BLaER1 treated with 17β-estradiol and CSF1 and Interleukin-3, amounts not matched to agents 10 nM and 100 nM (cell line): ENCODE measurements around the gene NR3C2.

ENCODE experiments used
- H3K27ac ChIP-seq, 11 experiments: shearing (Covaris generic); formaldehyde crosslinking; 2 replicates each; pipeline ENCODE4 v1.8.1; 2022
- H3K27me3 ChIP-seq, 11 experiments: shearing (Covaris generic); formaldehyde crosslinking; 2 replicates each; pipeline ENCODE4 v1.8.1; 2022
- H3K36me3 ChIP-seq, 11 experiments: shearing (Covaris generic); formaldehyde crosslinking; 2 replicates each; pipeline ENCODE4 v1.8.1; 2022
- H3K4me1 ChIP-seq, 10 experiments: shearing (Covaris generic); formaldehyde crosslinking; 2 replicates each; pipeline ENCODE4 v1.8.1; 2022
- H3K4me2 ChIP-seq, 11 experiments: shearing (Covaris generic); formaldehyde crosslinking; 2 replicates each; pipeline ENCODE4 v1.8.1; 2022
- H3K4me3 ChIP-seq, 10 experiments: shearing (Covaris generic); formaldehyde crosslinking; 2 replicates each; pipeline ENCODE4 v1.8.1; 2022
- H3K9ac ChIP-seq, 11 experiments: shearing (Covaris generic); formaldehyde crosslinking; 2 replicates each; pipeline ENCODE4 v1.8.1; 2022
- H3K9me3 ChIP-seq, 11 experiments: shearing (Covaris generic); formaldehyde crosslinking; replicated peaks in 1 of 11; 2 replicates each; pipeline ENCODE4 v1.8.1; 2022
- H4K20me1 ChIP-seq, 11 experiments: shearing (Covaris generic); formaldehyde crosslinking; 2 replicates each; pipeline ENCODE4 v1.8.1; 2022
- Cebpa-rat ChIP-seq, 11 experiments: shearing (Covaris generic); IDR thresholded peaks; 2 replicates each; pipeline ENCODE4 v1.8.1; 2022

The NR3C2 gene

DNA sequence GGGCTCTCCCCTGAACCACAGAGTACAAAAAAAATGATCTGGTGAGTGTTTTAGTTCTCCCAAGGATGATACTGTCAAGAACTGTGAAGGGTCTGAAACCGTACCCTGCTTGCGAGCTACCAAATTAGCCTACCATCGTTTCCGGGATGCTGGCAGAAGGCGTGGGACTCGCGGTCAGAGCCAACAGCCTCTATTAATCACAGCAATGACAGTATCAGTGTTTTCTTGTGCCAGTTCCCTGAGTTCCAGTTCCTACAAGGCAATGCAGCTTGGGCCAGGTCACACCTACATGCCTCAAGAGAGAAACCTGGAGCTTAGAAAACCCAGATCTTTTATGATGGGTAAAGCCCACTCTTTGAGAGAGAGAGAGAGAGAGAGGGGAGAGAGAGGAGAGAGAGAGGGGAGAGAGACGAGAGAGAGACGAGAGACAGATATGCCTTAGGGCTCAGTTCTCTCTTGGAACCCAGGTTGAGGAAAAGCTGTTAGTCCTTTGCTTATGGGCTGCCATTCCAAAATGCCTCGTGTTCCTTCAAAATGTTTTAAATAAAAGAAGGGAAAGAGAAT, 382.5 kb downstream of the NR3C2 start:
- Histone ChIP-seq H3K4me3 (no peak overlapping the region), H3K4me1 (peaks cover 41 to 80% (median 70%) of the 10 kb centered on the region in 10 experiments), H3K9me3 (no peaks in the 10 kb centered on the region), H3K27me3 (no peaks in the 10 kb centered on the region), H3K9ac (no peak overlapping the region), H3K36me3 (peaks cover 0 to 23% (median 6%) of the 10 kb centered on the region in 11 experiments; a peak in 9 of 22 replicates), H3K4me2 (peak overlapping the region; percentile 38 to 89 (median 78); a peak in 21 of 22 replicates), H4K20me1 (peaks cover 0 to 45% (median 9%) of the 10 kb centered on the region in 11 experiments; a peak in 13 of 22 replicates), H3K27ac (no peak overlapping the region)
- TF ChIP-seq Cebpa-rat (IDR thresholded peaks at IDR 0.05) = no peak

DNA sequence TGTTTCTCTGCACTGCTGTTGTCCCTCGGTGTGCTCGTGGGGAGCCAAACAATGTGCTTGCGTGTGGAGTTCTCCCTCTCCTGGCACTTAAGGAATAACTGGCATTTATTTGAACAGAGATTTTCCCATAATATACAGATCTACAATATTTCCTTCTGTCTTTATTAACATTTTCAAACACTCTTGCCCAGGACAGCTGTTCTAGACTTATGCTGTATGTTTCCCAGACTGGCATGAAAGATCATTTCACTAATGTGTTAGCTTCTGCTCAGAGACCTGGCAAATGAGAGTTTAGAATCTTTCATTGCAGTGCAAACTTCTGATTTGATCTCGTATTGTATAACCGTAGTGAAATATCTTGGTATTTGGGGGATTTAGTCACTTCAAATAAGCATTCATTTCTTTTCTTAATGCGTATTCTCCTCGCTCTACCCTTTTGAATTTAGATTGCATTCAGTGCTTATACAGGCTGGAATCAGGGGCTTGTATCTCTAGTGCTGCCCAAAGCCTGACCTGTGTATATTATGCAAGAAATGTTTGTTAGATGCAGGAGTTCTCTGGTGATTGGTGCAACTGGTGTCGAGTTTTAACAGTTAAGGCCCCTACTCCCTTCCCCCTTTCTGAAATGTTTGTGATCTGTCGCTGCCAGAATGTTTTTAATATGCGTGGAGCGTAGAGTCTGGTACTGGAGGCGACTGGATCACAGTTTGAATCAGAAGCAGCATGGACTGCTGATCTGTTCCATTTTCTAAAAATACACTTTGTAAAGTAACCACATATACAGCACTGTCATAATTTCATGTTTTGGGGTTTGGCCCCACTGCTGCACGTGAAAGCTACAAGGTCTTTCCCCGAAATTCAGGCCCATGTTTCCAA, 384.0 kb downstream of the NR3C2 start:
- H3K27me3 ChIP-seq = no peaks in the 10 kb centered on the region
- H3K9me3 ChIP-seq = no peaks in the 10 kb centered on the region
- TF ChIP-seq Cebpa-rat (IDR thresholded peaks at IDR 0.05) = no peak
- H3K4me1 ChIP-seq = peaks cover 56 to 95% (median 85%) of the 10 kb centered on the region in 10 experiments
- H3K27ac ChIP-seq = peak overlapping the region in 1 of 11 experiments; percentile 5; a peak in 1 of 22 replicates
- H3K36me3 ChIP-seq = peaks cover 0 to 8% (median 0%) of the 10 kb centered on the region in 11 experiments; a peak in 4 of 22 replicates
- no peak overlapping the region for H3K9ac ChIP-seq
- H3K4me3 ChIP-seq = no peak overlapping the region
- H3K4me2 ChIP-seq = peak overlapping the region; percentile 54 to 89 (median 78)
- peaks cover 0 to 39% (median 14%) of the 10 kb centered on the region in 11 experiments; a peak in 15 of 22 replicates for H4K20me1 ChIP-seq

DNA sequence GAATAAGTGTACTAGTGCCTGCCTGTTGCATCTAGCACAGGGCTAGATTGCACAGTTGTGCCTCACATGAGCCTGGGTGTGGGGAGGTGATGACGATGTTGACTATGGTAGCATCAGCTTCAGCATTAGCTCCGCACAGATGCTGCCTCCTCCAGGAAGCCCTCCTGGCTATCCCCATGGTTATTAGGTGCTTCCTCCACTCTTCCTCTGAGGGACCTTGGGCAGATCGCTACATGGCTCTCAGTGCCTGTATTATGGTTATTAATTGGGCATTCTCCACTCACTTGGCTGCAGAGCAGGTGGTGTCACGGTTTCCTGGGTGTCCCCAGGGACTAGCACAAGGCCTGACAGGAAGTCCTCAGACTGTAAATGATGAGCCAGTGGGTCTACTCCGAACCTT, 384.7 kb downstream of the NR3C2 start:
- Histone ChIP-seq H3K9me3 (no peaks in the 10 kb centered on the region), H4K20me1 (peaks cover 0 to 38% (median 17%) of the 10 kb centered on the region in 11 experiments; a peak in 15 of 22 replicates), H3K4me1 (peaks cover 62 to 95% (median 87%) of the 10 kb centered on the region in 10 experiments), H3K4me3 (no peak overlapping the region), H3K27me3 (no peaks in the 10 kb centered on the region), H3K9ac (no peak overlapping the region), H3K4me2 (peak overlapping the region; percentile 48 to 89 (median 78)), H3K36me3 (0 out of 22 replicates have a peak, but pooled peaks cover 0 to 3% (median 0%) of the 10 kb centered on the region in 11 experiments), H3K27ac (no peak overlapping the region)
- TF ChIP-seq Cebpa-rat (IDR thresholded peaks at IDR 0.05) = no peak

DNA sequence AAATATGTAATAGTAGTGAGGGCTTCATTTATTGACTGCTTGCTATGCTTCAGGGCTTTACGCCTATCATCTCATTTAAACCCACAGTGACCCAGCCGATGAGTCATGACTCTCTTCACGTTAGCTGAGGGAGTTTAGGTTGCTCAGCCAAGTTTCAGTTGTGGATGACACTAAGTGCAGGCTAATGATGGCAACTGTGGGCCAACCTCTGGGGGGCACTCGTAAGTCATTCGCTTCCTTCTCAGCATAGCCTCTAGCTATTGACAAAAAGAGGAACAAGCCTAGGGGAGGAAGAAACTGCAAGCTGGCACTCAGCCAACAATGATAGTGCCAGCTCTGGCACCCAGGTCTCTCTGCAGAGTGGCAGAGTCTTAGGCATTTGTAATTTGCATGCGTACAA, 385.3 kb downstream of the NR3C2 start:
- no peak for TF ChIP-seq Cebpa-rat (IDR thresholded peaks at IDR 0.05)
- Histone ChIP-seq H4K20me1 (peaks cover 0 to 38% (median 17%) of the 10 kb centered on the region in 11 experiments; a peak in 15 of 22 replicates), H3K27ac (no peak overlapping the region), H3K4me1 (peaks cover 69 to 95% (median 87%) of the 10 kb centered on the region in 10 experiments), H3K27me3 (no peaks in the 10 kb centered on the region), H3K4me2 (peak overlapping the region; percentile 48 to 89 (median 78)), H3K9ac (no peak overlapping the region), H3K9me3 (no peaks in the 10 kb centered on the region), H3K36me3 (0 out of 22 replicates have a peak, but pooled peaks cover 0 to 3% (median 0%) of the 10 kb centered on the region in 11 experiments), H3K4me3 (no peak overlapping the region)

DNA sequence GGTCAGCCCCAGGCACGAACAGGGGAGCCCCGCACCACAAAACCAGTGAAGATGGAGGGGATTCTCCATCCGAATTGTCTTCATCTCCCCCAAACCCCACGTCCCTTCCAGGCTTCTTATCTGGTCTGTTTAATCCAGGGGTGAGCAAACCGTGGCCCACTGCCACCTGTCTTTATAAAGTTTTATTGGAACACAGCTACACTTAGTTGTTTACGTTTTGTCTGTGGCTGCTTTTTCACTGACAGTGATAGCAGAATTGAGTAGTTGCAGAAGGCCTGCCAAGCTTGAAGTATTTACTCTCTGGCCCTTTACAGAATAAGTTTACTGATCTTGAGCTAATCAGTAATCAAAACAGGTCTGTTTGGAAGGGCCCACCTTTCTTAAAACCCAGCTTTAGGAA, 386.4 kb downstream of the NR3C2 start:
- no peaks in the 10 kb centered on the region for H3K9me3 ChIP-seq
- peaks cover 73 to 99% (median 93%) of the 10 kb centered on the region in 10 experiments for H3K4me1 ChIP-seq
- peaks cover 0 to 3% (median 0%) of the 10 kb centered on the region in 11 experiments; a peak in 1 of 22 replicates for H3K36me3 ChIP-seq
- H3K27me3 ChIP-seq = no peaks in the 10 kb centered on the region
- H3K4me2 ChIP-seq = peak overlapping the region in 8 of 11 experiments; percentile 64 to 89 (median 81); a peak in 16 of 22 replicates
- no peak for TF ChIP-seq Cebpa-rat (IDR thresholded peaks at IDR 0.05)
- no peak overlapping the region for H3K4me3 ChIP-seq
- no peak overlapping the region for H3K9ac ChIP-seq
- peaks cover 0 to 36% (median 17%) of the 10 kb centered on the region in 11 experiments; a peak in 15 of 22 replicates for H4K20me1 ChIP-seq
- H3K27ac ChIP-seq = no peak overlapping the region

DNA sequence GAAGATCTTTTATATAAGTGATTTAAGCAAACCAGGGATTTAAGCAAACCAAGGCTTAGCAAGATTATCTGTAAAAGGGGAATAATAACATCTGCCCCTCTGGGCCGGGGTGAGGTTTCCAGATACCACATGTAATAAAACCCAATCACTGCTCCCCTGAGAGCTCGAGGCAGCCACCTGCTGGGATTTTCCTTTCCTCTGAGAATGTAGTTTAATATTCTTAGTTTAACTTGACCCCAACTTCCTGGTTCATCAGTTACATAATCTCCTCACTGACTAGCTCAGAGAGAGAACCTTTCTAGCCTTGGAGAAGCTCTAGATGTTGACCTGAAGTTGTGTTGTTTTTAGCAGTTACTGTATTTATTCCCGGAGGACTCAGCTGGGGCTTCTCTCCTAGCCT, 387.9 kb downstream of the NR3C2 start:
- Histone ChIP-seq H3K9me3 (peaks cover 0 to 8% (median 0%) of the 10 kb centered on the region in 11 experiments; a peak in 2 of 22 replicates), H3K4me1 (peaks cover 63 to 85% (median 82%) of the 10 kb centered on the region in 10 experiments), H4K20me1 (peaks cover 0 to 32% (median 17%) of the 10 kb centered on the region in 11 experiments; a peak in 15 of 22 replicates), H3K36me3 (peaks cover 0 to 5% (median 1%) of the 10 kb centered on the region in 11 experiments; a peak in 7 of 22 replicates), H3K27ac (peak overlapping the region in 2 of 11 experiments; percentile 29 to 47; a peak in 4 of 22 replicates), H3K9ac (peak overlapping the region in 1 of 11 experiments; percentile 48; a peak in 2 of 22 replicates), H3K27me3 (no peaks in the 10 kb centered on the region), H3K4me3 (peak overlapping the region in 1 of 10 experiments; percentile 14; a peak in 1 of 20 replicates), H3K4me2 (peak overlapping the region; percentile 26 to 89 (median 73))
- no peak for TF ChIP-seq Cebpa-rat (IDR thresholded peaks at IDR 0.05)

DNA sequence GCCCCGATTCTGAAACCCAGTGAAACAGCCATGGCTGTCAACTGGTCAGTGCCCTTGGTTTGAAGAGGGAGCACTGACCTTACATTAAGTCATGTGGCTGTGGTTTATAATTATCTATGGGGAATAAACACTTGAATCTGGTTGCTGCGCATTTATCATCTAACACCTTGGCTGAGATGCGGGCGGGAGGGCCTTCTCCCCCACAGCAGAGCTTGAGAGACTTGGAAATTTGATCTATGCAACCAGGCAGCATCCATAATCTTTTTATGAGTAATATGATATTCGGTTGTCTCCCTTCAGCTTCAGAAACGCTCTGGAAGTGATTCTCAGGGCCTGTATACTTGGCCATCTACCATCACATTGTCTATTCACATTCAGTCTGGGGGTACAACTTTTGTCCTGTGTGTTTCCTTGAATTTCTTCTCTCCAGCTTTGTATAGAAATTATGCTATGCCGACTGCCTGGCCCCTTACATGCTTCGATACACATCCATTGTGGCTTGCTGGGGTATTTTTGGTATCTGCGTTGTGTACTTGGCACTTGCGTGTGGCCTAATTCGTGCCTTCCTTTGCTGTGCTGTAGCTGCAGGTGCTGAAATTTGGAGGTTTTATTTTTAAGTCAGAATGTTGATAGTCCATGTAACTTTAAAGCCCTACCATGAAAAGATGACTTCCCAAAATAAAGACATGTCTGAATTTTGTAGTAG, 388.8 kb downstream of the NR3C2 start:
- Histone ChIP-seq H3K27ac (peak overlapping the region in 3 of 11 experiments; percentile 12 to 47 (median 21); a peak in 4 of 22 replicates), H3K9ac (peak overlapping the region in 2 of 11 experiments; percentile 35 to 48; a peak in 3 of 22 replicates), H3K4me2 (peak overlapping the region; percentile 8 to 89 (median 73); a peak in 20 of 22 replicates), H3K4me3 (no peak overlapping the region), H3K9me3 (peaks cover 0 to 8% (median 0%) of the 10 kb centered on the region in 11 experiments; a peak in 3 of 22 replicates), H3K27me3 (no peaks in the 10 kb centered on the region), H3K4me1 (peaks cover 55 to 76% (median 74%) of the 10 kb centered on the region in 10 experiments), H3K36me3 (peaks cover 0 to 13% (median 5%) of the 10 kb centered on the region in 11 experiments; a peak in 9 of 22 replicates), H4K20me1 (peaks cover 0 to 27% (median 14%) of the 10 kb centered on the region in 11 experiments; a peak in 15 of 22 replicates)
- 0 out of 22 replicates have a peak, but pooled peaks of 1 of the 11 experiments have one; percentile 12 for TF ChIP-seq Cebpa-rat (IDR thresholded peaks at IDR 0.05)

DNA sequence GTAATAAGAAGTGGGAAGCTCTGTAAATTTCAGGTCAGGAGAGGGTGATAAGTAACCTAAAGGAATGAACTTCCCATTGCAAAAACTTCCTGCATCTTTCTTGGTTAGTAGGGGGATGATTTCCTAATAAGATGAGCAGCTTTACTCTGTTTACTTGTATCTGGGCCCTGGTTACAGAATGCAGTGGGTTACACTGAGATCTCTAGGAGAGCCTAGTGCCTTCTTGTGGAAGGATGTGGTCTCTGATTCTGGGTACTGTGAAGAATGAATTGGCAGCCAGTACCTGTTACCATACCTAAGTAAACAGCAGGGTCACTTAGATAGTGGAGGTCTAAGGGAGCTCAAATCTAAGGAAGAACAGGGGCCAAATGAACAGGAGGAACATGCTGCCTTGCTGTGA, 389.8 kb downstream of the NR3C2 start:
- Histone ChIP-seq H3K4me3 (no peak overlapping the region), H3K9ac (no peak overlapping the region), H3K4me1 (peaks cover 45 to 66% (median 64%) of the 10 kb centered on the region in 10 experiments), H3K9me3 (peaks cover 0 to 11% (median 3%) of the 10 kb centered on the region in 11 experiments; a peak in 4 of 22 replicates), H3K27ac (peak overlapping the region in 1 of 11 experiments; percentile 47; a peak in 1 of 22 replicates), H3K36me3 (peaks cover 0 to 23% (median 9%) of the 10 kb centered on the region in 11 experiments; a peak in 12 of 22 replicates), H4K20me1 (peaks cover 0 to 17% (median 9%) of the 10 kb centered on the region in 11 experiments; a peak in 14 of 22 replicates), H3K4me2 (peak overlapping the region in 10 of 11 experiments; percentile 28 to 89 (median 76); a peak in 19 of 22 replicates), H3K27me3 (no peaks in the 10 kb centered on the region)
- TF ChIP-seq Cebpa-rat (IDR thresholded peaks at IDR 0.05) = no peak
